Stimulated activated CD4-positive, alpha-beta T cell treated with anti-CD3 and anti-CD28 coated beads, TNF-alpha, amount 100 ng/mL, for 48 hours (primary cell): ENCODE results near the gene C16orf96.

Experiments used
- DNase-seq, 3 donors: peaks; one replicate each; pipeline ENCODE4 v3.0.0-alpha.2; 2020; ENCODE audit warnings: low read depth in 3 of 3

Gene C16orf96

DNA sequence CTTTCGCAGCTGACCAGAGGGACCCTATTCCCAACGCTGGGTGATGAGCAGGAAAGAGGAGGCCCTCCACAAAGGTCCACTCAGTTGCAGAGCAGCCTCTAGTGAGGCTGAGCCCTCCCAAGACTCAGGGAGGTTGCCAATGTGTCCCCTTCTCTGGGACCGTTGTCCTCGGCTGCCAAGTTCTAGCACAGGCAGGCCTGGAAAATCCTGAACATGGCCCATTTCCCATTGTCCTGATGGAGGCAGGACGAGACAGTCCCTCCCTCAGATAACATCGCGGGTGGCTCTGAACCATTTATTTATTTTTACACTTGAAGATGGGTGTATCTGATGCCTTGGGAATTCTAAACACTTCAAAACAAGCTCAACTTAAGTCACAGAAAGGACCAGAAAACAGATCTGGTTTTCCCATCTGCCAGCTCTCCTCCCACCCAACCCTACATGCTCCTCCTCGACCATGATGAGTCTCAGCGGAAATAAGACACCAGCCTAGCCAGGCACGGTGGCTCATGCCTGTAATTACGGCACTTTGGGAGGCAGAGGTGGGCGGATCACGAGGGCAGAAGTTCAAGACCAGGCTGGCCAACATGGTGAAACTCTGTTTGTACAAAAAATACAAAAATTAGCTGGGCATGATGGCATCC is 30.4 kb upstream of the C16orf96 start:
- no peak for DNase-seq

DNA sequence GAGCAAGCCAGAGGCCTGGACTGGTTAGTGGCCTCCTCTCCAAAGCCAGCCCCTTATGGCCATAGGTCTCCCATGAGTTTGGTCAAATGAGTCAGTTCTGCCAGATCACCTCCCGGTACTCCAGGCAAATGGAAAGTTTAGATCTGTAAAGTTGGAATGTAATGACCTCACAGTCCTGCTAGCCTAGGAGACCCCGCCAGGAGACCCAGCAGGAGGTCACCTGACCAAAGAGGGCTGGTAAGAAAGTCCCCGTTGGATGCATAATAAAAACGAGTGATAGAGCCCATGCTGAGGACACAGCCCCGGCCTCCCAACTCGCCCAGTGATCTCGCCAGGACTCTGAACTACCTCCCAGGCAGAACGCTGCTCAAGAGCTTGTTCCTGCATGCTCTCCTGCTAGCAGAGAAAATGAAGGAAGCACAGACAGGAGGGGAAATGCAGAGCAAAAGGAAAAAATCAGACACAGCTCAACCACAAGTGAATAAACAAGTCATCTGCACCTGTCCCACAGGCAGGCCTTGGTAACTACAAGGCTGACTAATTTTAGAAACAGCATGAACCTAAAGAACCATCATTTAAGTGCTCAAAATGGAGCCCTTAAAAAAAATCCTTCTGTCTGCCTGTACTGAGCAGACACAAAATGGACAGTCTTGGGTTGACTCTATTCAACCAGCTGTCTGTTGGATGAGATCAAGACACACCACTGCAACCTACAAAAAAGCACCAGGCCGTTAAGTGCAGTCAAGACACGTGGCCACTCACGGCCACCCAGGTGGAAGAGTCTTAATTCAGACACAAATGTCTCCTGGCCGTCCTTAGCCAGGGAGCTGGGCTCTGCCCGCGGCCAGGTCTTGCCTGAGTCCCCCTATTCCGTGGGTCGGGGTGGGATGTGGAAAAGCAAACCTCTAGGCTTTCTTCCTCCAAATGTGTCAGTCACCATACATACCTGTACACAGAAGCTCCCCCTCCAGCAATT is 26.8 kb upstream of the C16orf96 start:
- DNase-seq: no peak

DNA sequence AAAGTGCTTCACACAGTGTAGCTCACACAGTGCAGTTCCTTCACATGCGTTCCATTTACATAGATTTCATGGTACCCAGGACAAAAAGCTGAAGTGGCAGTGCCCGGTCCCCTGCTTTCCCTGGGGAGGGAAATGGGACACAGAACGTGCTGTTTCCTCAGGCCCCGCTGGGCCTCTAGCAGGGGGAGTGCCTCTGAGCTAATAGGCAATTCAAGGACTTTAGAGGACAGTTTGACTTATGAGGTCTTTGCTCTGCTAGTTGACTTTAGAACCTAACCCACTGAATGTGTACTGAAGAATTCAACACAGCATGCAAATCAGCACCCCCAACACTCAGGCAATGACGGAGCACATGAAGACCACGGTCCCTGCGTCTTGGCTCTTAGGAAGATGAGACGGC is 24.3 kb upstream of the C16orf96 start:
- DNase-seq: no peak

DNA sequence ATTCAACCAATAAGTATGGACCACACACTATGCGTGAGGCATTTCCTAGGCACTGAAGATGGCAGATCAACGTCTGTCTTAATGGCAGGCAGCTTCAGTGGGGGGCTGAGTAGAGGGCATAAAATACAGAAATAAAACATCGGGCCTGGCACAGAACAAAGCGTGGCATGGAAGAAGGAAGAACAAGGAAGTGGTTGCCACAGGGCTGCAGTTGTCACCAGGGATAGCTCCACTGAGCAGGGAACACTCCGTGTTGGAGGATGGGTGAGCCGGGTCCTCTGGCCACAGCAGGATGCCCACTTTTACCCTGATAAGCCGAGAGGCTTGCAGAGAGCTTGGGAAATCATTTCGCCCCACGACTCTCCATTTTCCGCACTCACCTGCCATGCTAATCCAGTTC is 23.9 kb upstream of the C16orf96 start:
- no peak for DNase-seq

DNA sequence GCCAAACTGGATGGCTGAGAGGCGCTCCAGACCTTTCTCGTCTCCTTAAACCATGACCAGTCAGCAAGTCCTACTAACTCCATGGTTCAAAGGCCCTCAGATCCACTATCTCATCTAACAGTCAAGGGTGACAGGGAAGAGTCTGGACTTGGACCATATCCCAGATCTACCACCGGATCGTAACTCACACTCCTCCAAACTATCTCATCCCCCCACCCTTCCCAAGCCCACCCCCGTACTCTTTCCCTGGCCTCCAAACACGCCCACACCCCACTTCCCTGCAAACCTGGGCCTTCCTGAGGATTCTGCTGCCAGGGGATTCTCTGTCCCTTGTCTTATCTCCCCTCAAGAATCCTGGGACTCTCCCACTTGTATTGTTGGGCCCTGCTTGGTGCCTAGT is 22.6 kb upstream of the C16orf96 start:
- no peak for DNase-seq

DNA sequence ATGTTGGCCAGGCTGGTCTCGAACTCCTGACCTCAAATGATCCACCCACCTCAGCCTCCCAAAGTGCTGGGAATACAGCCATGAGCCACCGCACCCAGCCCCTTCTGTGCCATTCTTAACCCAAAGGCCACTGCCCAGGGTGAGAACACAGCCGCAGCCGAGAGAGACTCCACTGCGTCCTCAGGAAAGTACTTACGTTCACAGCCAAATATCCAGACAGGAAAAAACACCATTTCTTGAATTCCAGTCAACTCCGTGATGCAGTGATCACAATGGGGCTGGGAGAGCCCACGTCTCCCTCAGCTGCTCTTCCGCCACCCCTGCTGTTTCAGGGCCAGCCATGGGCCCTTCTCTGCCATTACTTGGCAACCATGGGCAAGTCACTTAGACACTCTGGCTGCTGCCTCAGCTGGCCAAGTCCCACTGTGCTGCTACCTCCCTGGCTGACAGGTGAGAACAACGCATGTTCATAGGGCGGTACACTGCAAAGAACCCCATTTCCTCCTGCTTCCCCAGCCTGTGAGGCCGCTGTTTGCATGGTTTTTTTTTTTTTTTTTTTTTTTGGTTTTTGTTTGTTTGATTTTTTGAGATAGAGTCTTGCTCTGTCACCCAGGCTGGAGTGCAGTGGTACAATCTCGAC is 21.9 kb upstream of the C16orf96 start:
- no peak for DNase-seq

DNA sequence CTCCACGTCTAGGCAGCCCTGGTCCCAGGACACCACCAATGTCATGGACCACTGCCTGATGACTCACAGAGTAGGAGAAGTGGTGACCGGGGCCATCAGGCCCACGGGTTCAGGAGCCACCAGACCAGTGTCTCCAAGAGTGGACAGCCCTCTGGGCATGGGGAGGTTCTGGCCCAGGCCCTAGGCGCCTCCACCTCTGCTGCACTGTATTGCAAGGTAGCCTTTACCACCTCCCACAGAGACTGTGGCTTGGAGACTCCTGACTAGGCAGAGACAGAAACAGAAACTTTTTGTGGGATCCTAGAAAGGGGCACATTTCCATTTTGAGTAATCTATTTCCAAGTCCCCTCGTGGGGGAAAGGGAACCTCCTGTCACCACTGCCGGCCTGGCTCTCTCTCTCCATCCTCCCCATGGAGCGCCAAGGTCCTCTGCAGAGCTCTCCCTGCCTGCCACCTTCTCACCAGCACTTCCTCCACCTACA is 20.5 kb upstream of the C16orf96 start:
- peak in 1 of 3 donors; percentile 31 for DNase-seq

DNA sequence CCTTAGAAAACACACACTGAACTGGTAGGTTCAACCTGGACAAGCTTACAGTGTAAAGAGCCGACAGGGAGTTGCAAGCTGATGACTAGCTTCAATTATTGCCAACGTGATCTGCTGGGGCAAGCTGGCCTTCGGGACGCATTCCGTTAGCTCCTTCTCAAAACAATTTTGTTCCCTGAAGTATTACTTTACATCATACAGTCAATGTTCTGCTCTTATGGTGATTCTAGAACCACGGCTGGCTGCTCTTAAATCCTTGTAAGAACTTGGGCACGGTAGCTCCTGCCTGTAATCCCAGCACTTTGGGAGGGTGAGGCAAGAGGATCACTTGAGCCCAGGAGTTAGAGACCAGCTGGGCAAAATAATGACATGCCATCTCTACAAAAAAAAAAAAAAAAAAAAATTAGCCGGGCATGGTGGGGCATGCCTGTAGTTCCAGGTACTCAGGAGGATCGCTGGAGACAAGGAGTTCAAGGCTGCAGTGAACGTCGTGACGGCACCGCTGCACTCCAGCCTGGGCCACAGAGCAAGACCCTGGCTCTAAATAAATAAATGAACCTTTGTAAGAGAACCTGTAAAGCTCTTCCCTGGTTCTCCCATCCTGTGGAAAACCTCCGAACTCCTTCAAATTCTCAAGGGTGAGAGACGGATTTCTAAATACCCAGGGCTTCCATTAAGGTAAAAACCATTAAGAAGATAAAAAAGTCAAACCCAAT is 19.6 kb upstream of the C16orf96 start:
- DNase-seq: no peak

DNA sequence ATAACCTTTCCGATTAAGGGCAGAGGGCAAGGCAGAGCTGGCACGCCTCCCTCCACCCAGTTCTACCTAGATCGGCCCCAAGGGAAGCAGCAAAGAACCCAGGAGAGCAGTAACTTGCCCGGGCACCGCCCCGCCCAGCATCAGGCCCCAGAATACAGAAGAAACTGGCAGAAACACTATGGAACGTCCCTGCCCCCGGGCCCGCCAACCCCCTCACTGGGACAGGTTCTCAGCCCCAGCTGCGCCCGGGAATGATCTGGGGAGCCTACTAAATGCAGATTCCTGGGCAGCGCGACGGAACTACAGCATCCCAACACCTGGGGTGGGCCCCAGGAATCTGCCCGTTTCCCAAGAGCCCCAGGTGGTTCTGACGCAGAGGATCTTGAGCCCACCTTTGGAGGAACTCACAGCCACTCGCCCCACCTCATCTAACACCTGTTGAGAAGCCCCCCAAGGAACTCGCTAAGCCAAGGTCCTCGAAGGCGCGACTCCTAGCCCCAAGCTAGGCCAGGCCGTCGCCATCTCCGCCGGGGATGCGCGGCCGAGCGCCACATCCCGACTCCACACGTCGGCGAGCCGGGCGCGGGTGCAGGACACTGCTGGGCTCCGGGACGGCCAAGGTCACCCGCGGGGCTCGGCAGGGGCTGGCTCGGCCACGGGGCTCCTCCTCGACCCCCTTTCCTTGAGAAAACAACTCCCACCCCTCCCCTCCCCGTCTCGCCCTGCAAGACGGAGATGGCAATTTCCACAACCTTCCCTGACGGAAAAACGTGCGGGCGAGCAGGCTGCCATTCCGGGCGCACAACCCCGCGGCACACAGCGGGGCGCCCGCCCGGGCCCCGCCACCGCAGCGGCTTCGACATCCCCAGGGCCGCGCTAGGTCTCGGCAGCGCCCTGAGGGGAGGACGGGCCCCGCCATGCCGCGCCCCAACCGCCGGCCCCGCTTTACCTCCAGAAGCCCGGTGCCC is 18.5 kb upstream of the C16orf96 start:
- no peak for DNase-seq

DNA sequence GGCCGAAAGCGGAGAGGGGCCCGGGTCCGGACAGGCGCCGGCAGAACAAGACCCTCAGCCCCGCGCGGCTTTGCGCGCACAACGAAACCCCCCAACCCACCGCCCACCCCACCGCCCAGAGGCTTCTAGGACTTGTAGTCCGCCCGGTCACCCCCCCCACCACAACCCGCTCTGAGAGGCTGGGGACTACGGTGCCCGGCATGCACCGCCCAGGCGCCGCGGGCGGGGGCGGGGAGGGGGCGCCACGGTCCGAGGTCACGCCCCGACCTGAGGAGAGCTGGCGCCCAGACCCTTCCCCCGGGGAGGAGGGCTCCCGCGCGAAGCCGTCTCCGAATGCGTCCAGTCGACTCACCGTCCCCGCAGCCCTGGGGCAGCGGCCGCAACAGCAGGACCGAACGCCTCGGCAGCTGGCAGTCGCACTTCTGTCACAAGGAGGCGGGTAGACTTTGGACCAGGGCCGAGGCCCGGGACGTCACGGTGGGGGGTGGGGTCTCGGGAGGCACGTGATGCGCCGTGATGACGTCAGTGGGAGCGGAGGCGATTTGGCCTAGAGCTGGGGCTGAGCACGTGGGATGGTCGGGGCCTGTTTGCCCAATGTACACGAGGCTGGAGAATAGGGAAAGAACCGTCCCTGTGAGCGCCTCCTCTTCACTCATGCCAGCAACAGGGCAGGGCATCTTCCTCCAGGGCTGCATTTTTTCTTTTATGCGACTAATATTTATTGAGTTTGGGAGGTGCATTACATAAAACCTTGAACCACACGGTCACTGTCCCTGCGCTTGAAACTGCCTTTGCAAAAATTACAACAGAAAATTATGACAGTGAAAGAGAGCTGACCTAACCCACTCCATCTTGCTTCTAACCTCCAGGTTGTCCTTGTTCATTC is 17.5 kb upstream of the C16orf96 start, which contains the start of gene CDIP1:
Gene CDIP1 (minus strand): TSS at position 424 of the 886 bp plus-strand sequence. CDS start 24,643 bp downstream, outside the sequence.
- DNase-seq: peak; percentile 95 to 98 (median 97)

DNA sequence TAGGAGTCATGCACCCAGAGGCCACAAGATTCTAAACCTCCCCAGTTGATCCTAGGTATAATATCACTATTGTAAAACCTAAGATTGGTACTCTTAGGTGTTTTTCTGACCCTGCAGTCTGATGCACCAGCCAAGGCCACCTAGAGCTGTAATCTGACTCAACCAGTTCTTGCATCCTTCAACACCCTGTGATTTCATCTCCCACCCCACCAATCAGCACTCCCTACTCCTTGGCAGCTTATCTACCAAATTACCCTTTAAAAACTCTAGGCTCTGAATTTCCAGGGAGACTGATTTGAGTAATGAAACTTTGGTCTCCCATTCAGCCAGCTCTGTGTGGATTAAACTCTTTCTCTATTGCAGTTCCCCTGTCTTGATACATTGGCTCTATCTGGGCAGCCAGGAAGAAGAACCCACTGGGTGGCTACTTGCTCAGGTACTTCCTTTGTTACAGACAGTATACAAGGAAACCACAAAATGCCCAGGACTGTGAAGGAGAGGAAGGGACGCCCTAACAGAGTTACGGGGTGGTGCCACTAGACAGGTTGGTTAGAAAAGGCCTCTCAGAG is 16.3 kb upstream of the C16orf96 start:
- DNase-seq: no peak

DNA sequence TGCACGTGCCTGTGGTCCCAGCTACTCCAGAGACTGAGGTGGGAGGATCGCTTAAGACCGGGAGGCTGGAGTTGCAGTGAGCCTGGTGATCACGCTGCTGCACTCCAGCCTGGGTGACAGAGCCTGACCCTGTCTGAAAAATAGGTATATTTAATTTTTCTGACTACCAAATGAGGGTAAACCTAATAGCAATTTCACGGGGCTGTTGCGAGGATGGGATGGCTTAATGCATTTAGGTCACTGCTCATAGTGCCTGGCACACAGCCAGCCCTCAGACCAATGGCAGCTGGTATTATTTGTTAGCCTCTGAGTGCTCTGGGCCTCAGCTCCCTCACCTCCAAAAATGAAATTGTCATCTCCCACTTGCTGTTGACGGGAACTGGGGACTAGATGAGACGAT is 11.7 kb upstream of the C16orf96 start:
- DNase-seq: no peak

DNA sequence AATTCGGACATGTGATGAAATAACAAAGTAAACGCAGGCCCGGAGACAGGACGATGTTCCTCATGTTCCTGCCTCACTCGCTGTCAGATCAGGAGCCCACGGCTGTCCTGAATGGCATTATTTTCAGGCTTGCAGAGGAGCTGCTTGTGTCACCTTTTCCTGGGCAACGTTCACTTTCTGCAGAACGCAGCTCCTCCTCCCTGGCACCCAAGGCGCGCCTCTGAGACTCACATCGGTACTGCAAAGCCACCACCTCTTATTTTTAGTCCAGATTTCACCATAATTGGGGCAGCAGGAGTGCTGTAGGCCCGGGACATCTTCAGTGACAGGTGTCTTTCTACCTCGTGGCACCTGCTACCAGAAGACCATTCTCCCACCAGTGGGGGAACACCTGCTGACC is 8.0 kb upstream of the C16orf96 start:
- no peak for DNase-seq

DNA sequence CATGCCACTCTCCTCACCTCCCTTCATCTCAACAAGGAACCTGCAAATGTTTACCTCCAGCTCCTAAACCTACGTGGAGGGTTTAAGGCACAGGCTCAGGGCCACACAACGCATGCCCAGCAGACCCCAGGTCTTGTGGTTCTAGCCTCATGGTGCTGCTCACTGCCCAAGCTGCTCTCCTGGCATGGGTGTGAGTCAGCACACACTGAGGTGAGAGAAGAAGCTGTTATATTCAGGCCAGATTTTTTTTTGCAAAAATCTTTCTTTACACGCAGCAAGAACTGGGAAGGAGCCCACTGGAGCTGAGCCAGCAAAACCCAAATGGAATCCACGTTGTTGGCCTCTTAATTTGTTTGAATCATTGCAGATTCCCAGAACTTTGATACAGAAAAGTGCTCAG is 5.5 kb upstream of the C16orf96 start:
- DNase-seq: no peak

DNA sequence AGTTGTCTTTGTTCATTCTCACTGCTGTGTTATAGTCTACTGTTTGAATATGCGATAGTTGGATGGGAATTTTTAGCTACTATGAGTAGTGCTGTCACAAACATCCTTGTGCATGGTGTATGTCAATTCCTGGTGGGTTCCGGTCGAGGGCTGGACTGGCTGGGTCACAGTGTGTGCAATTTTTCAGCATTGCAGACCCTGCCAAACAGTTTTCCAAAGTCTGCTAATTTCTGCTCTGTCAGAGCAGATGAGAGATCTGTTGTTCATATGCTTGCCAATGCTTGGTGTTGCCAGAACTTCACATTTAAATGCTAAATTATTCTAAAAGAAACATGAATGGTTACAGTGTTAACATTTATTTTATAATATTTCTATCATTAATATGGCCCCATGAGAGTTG is 3.6 kb upstream of the C16orf96 start:
- DNase-seq: no peak

DNA sequence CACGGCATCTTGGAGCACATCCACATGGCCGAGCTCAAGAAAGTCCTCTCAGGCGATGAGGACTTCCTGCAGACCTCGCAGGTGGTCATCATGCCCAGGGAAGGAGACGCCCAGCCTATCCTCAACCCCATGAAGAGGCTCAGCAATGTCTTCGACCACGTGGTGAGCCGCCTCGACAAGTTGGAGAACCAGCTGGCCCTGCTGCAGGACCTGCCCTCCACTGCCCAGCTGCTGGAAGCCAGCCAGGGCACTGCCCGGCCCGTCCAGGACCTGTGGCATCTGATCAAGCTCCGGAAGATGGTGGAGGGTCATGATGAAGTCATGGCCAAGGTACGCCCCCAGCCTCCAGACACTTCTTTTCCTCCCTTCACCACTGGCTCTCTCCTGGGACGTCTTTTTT is 440 bp downstream of the C16orf96 start:
- no peak for DNase-seq

DNA sequence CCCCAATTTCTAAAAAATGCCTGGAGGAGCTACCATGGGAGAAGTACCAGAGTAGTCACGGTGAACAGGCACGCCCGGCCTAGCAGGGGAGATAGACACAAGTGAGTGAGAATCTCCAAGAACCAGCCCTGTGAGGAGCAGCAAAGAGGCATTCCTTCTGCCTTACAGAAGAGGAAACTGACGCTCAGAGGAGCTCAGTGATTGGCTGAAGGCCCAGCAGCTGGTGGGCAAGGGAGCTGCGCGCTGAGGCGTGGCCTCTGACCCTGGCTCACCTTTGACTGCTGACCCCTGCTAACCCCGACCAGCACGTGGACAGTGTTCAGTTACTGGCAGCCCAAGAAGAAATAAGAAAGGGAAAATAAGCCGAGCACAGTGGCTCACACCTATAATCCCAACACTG is 1.8 kb downstream of the C16orf96 start:
- no peak for DNase-seq

DNA sequence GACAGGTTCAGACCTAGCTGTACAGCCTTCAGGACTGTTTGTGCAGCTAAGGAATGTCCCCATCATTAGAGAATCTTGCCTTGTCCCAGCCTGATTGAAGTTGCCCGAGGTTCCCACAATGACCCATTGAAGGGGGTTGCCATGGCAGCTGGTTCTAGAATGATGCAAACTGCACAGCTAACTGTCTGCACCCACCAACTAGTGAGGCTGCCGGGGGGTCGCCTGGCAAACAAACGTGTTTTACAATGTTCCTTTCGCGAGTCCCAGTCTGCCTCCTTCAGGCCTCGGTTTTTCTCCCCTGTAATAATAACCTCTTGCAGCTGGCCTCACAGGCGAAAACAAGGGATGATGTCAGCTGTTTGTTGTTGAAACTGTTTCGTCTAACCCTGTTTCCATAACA is 5.5 kb downstream of the C16orf96 start:
- no peak for DNase-seq

DNA sequence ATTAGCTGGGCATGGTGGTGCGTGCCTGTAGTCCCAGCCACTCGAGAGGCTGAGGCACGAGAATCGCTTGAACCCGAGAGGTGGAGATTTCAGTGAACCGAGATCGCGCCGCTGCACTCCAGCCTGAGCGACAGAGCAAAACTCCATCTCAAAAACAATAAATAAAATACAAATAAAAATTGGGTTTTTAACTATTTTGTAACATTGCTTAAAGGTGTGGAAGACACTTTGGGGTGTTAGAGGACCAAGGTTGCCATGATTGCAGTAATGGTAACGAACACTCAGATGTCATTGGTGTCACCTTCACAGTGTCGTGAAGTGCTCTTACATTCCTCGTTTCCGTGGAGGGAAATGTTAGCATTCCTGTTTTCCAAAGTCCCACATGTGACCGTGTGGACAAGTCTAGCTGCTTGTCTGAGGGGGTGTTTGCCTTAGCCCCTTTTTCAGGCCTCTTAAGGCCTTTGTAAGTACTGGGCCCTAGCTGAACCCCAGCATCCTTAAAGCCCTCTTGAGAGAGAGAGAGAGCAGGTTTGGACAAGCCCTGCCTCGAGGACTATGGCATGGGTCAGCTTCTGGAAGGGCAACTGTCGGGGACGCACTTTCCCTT is 8.6 kb downstream of the C16orf96 start:
- no peak for DNase-seq
